HG02588 (cell line): ENCODE data around the gene TMEM151A.
"Not testable (repeated sequence)": the region's sequence is repeated elsewhere in the genome, so short reads cannot be mapped to it uniquely, and the experiment has no call there.

Experiments used
- ATAC-seq: cut with Tn5 transposase; IDR thresholded peaks from one replicate; pipeline ENCODE4 v1.9.1; 2021; ENCODE audit warnings: mild to moderate bottlenecking, moderate library complexity; ENCODE audit not compliant: unreplicated experiment

Gene TMEM151A

DNA sequence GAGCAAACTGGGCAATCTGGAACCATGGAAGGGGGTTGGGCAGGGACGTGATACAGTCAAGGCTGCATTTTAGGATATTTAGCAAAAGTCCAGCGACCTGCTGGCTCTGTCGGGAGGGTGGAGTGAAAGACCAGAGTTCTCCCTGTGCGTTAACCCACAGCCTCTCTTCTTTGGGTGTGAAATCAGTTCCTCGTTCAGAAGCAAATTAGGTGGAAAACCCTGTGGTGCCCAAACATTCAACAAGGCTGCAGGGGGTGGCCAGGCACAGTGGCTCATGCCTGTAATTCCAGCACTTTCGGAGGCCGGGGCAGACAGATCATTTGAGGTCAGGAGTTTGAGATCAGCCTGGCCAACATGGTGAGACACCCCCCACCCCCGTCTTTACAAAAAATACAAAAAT is 5.9 kb downstream of the TMEM151A start:
- ATAC-seq = no peak

DNA sequence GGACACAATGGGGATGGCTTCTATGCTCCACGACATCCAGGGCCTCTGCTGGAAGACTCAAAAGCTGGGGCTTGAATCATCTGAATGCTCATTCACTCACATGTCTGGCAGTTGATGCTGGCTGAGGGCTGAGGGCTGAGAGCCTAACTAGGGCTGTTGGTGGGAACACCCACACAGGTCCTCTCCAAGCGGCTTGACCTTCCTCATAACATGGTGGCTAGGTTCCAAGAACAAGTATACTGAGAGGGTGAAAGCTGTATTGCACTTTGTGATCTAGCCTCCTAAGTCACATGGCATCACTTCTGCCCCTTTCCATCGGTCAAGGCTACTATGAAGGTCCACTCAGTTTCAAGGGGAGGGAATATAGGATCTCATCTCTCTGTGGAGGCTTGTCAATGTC is 7.5 kb downstream of the TMEM151A start:
- ATAC-seq = no peak

DNA sequence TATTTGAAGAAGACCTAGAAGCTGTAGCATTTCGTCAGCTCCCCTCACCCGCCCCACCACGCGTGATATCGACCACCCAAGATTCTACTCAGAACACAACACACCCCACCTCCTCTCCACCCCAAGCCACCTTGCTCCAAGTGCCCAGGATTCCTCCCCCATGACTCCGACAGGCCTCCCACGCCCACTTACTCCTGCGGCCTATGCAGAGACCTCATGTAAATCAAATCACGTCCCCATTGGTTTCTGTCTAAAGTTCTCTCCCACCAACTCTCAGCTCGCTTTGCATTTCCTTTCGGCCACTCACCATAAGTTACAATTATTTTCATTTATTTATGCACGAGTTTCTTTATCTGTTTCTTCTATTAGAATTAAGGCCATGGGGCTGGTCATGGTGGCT is 11.0 kb downstream of the TMEM151A start:
- ATAC-seq = no peak

DNA sequence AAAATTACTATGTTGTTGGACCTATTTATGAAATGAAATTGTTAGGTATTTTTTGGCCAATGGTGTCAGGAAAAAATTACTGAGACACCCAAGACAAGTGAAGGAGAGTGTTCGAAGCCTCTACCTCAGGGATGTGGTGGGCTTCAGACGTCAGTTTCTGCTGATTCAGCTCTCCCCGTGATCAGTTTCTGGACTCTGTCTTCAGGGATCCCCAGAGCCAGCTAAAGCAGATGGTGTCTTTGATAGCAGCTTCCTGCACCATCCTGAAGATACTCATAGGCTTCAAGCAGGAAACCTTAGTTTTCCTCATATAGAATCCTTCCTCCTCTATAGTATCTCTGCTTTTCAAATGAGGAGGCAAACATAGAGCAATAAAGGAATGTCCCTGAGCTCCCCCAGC is 17.8 kb downstream of the TMEM151A start:
- no peak for ATAC-seq

DNA sequence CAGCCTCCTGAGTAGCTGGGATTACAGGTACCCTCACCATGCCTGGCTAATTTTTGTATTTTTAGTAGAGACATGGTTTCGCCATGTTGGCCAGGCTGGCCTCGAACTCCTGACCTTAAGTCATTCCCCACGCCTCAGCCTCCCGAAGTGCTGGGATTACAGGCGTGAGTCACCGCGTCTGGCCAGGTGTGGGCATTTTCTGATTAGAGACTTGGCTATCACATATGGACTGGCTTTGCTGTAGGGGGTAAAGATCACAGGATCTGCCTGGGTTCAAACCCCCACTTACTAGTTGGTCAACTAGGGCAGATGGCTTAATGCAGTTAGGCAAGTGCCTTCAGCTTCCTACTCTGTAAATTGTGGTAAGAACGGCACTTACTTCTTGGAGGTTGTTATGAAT is 18.6 kb downstream of the TMEM151A start:
- ATAC-seq = no peak

DNA sequence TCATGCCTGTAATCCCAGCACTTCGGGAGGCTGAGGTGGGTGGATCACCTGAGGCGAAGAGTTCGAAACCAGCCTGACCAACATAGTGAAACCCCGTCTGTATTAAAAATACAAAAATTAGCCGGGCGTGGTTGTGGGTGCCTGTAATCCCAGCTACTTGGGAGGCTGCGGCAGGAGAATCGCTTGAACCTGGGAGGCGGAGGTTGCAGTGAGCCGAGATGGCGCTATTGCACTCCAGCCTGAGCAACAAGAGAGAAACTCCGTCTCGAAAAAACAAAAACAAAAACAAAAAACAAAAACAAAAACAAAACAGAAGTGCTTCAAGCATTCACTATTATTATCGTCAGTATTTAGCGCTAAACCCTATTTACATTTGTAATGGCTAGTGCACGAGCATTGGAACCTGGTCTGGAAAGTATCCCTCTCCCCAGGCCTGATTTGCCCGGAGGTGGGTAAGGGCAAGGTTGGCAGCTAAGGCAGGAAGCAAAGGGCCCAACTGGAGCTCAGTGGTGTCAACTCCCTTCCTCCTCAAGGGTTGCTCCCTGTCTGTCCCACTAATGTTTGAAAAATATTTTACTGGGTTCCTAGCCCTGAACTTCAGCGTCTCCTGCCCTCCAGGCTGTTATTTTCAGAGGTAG is 19.2 kb downstream of the TMEM151A start:
- ATAC-seq = not testable (repeated sequence)

DNA sequence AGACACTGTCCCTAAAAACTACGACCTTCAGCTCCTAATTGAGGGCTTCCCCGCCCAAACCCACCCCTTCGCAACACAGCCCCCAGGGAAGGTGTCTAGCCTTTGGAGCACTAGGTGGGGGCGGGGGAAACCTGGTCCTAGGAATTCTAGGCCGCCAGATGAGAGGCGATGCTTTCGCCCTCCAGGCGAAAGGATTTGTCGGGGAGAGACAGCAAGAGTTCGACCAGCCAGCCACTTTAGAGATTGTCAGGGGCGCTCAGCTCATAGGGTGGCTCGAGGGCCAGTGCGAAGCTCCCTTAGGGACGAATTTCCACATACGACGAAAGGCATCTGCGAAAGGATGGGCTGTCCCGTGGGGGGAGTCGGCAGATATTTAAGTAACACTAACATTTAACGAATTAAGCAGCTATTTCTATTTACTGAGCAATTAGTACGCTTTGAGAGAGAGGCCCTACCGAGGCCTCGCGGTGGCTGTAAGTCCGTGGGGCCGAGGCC is 19.8 kb downstream of the TMEM151A start:
- ATAC-seq = no peak

DNA sequence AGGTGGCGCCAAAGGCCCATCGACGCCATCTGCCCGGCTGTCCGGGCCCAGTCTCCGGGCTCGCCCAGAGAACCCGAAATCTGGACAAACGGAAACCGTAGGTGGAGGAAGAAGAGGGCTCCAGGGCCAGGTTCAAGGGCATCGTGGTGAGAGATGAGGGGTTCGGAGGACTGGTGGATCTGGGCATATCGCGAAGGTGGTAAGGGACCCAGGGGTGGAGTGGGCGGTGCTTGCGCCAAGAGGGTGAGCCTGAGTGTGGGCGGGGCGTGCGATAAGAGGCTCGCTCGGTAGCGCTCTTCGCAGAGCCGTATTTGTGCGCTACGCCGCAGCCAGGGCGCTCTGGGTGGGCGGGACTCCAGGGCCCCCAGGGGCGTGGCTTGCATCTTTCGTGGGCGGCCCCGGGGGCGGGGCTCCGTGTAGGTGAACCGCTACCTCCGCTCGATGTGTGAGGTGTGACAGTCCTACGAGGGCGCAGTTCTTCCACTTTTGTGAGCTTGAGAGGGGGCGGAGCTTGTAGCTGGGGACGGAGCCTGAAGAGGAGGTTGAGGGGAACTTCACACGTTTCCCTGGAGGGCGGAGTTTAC is 20.4 kb downstream of the TMEM151A start:
- ATAC-seq = peak; percentile 58

DNA sequence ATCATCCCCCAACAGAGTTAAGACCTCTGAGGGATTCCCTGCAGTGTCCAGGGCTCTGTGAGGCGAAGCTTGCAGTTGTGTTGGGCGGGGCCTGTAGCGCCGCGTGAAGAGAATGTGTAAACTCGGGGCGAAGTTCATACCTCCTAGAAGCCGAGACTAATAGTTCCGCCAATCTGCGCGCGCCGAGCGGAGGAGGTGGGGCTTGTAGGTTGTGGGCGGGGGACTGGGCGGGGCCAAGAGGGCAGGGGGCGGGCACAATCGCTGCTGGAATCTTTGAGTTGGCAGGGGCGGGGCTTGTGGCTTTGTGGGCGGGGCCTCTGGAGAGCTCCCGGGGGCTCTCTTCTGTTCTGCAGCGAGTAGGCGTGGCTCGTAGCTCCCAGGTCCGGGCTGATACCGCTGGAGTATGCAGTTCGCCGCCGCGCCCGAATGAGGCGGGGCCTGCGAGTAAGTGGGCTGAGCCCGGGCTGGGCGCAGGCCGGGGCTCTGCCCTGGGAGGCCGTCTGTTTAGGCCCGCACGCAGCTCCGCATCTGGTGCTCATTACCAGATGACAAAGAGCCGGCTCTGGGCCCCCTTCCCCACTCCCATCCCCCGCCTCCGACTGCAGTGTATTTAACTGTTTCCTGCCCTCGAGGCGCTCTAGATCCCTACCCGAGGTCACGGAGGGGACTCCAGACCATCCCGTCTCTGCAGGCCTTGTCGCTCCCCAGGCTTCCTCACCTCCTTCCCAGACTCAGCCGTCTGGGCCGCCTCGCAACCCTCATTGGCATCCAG is 21.0 kb downstream of the TMEM151A start:
- ATAC-seq = peak; percentile 58

DNA sequence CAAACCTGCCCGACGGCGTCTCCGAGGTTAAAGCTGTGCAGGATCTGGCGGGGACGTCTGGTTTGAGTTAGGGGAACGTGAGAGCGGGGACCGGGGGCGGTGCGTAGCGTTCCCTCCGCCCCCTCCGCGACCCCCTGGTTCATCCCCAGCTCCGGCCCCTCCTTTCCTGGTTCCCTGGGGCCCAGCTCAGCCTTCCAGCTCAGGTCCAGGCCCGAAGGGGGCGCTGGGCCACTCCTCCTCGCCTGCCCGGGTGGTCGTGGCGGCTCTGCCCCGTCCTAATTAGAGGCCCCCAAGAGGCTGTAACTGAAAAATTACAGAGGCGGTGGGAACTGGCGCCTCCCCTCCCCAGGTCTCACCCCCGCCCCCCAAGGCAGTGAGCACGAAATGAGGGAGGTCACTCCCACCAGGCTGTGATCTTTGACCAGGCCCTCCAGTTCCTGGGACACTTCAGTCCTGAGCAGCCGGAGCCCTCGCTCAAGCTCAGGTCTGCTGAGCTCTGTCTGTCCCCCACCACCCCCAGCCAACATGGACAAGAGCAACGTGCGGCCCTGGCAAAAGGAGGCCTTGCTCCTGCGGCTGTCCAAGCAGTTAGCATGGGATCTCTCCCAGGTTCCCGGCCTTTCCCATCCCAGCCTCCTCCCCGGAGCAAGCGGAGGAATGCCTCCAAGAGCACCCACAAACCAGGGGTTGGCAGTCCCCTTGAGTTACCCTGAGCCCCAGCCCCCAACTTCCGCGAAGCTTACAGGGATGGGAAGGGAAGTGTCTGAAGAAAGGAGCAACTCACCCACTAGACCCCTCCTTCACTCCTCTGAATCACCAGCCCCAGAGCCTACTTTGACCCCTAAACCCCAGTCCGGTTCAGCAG is 21.9 kb downstream of the TMEM151A start:
- ATAC-seq = no peak

DNA sequence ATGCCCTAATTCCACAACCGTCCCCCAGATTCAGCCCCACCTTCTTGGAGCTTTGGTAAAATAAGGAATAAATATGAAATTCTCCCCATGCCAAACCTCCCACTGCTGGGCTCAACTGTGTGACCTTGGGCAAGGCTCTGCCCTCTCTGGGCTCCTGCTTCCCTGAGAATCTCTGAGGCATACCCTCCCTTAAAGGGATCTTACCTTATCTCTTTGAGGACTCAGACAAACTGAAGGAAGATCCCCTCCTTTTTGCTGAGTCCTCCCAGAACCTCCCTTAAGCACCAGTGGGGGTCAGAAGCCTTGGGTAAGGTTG is 22.4 kb downstream of the TMEM151A start:
- ATAC-seq = no peak

DNA sequence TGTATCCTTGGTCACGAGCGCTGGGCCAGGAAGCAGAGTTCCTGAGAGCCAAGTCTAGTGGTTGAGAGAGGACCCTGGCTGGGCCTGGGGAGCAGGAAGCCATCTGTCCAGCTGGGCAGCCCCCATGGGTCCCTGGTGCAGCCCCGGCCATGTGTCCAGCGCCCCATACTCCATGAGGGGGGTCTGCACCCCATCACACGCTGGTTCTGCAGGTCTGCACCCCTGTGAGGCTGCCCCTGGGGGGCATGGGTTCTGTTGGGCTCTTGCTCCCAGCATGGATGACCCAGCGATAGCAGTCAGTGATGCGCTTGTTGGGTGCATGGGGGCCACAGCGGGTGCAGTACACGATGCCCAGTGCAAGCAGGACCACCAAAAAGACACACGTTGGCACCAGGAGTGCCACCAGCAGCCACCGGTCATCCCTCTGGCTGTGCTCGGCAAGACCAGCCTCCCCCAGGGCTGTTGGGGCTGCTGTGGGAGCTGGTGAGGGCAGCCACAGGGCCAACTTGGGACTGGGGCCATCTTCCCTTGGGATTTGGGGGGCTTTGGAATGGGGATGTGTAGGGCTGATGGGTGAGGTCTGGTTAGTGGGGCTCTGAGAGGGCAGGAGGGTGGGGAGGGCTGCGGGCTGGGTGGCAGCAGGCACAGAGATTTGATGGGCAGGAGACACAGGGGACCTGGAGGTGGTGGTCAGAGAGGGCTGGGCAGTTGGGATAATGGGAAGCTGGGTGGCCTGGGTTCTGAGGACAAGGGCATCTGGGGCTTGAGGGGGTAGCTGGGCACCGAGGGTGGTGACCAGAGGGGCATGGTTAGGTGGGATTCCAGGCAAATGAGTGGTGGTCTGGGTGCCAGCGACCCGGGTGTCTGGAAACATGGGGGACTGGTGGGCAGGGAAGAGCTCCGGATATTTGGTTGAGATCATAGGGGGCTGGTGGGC is 23.1 kb downstream of the TMEM151A start:
- ATAC-seq = no peak

DNA sequence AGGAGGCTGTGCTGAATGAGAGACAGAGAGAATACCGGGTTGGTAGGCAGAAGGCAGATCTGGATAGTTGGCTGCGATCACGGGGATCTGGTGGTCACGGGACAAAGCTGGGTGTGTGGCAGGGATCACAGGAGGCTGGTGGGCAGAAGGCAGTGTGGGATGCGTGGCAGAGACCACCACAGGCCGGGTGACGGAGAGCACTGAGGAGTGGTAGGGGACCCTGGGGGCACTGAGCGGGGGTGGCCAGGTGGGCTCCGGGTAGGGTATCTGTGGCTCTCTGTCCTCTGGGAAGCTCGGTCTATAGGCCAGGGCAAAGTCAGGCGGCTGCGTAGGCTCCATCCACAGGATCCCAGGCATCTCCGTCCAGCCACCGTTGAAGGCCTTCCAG is 23.8 kb downstream of the TMEM151A start:
- no peak for ATAC-seq

DNA sequence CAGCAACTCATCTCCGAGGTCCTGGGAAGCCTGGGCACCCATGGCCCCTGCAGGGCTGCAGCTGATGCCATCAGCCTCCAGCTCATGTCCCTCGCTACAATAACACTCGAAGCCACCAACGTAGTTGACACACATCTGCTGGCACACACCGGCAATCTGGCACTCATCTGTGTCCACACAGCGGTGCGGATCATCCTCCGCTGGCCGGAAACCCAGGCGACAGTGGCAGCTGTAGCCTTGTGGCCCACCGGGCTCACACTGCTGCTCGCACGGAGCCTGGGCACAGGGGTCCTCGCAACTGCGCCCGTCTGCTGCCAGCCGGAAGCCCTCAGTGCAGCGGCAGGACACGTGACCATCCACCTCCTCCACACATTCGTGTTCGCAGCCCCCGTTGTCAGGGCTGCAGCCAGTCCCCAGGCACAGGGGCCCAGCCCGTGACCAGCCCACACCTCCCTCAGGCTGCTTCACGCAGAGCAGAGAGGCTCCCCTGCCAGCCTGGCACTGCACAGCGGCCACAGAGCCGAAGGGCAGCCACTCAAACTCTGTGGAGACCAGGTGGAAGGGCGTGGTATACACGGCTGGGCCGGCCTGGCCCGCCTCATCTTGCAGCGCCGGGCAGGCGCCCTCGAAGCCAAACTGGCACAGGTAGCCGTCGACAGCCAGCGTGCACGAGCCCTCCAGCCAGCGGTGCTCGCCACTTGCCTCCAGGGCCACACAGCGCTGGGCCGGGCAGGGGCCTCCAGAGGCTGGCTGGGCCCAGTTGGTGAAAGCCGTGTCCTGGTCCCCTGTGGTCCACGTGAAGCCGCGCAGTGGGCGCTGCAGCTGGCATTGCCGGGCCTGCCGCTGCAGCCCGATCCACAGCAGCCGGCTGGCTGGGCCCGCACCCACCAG is 24.5 kb downstream of the TMEM151A start:
- no peak for ATAC-seq

DNA sequence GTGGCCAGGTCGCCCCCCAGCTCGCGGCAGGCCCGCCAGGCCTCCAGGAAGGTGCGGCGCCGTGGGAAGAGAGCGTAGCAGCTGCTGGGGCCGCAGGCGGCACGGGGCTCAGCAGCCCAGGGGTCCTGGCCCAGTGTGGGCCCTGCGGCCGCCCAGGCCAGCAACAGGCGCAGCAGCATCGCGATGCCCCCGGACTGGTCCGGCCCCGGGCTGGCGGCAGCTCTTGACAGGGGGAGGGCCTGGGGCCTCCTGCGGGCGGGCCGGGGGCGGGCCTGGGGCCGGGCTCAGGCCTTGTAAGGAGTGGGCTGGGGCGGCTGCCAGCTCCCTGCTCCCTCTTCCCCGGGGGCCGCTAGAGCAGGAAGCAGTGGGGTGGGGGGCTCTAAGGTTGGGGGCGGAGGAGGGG is 25.2 kb downstream of the TMEM151A start, which contains the start of gene CD248:
CD248 (minus strand) TSS at position 196 of the 403 bp plus-strand sequence; CDS start at position 179, 17 bp downstream.
- ATAC-seq = no peak

DNA sequence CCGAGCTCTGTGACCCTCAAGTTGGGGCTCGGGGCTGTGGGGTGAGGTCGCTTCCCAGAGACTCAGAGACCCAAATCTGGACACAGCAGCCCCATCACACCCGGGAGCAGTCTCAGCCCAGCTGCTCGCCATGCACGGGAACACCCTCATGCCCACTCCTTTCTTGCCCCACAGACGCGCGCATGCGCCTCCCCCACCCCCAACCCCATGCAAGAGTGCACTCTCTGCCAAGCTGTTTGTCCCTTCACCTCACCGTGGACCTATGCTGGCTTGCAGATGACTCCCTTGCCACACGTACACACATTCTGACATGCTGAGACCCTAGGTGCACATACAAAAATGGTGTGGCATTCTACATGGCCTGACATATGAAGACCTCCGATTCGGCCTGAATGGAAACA is 25.6 kb downstream of the TMEM151A start:
- no peak for ATAC-seq

DNA sequence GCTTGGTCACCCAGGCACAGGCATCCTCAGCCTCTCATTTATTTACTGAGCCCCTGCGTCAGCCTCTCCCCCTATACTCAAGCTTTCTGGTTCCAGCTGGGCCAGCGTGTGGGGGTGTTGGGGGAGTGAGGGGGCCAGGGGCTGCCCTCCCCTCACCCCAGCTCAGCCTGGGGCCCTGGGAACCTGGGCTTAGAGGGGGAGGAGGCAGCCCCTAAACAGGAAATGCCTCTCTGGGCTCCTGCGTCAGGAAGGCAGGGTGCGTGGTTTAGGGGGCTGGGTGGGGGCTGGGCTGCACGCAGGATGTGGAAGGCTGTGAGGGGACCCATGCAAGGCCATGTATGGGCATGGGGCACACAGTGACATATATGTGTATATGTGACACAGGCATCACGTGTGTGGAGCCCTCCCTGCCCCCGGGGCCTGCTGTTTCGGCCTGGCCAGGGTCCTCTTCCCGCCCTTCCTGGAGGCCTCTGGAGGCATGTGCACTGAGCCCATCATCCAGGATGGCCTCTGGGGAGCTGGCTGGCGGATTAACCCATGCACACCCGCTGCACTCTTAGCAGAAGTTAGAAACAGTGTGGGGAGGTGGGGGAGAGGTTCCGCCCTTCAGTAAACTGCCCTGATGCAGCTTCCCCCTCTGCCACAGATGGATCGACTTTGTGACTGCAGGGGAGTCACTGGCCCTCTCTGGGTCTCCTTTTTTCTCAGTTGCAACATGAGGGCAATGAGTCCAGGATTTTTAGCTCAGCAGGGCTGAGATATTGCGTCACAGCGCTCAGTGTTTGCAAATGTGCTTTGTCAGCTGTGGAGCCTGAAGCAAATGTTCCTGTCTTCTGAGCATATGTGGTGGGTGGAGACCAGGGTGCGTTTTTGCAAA is 26.3 kb downstream of the TMEM151A start:
- ATAC-seq = no peak

DNA sequence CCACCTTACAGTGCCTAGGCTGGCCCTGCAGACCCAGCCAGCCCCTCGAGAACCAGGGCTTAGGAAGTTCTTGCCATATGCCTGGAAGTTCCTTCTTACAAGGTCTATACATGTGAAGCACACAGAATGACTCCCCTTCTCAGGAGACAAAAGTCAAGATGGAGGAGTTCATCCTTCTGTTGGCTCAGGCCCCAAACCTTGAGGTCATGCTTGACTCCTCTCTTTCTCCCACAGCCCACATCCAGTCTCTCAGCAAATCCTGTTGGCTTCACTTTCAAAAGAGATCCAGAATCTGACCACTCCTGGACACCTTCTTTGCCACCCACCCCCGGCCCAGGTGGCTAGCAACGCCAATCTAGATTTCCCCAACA is 26.9 kb downstream of the TMEM151A start:
- ATAC-seq = no peak
